Stimulated activated CD8-positive, alpha-beta memory T cell treated with anti-CD3 and anti-CD28 coated beads, Interleukin-15, amount 100 ng/mL, for 1 hour (primary cell): ENCODE results near the gene TMEM82.
"Not testable (repeated sequence)": the region's sequence is repeated elsewhere in the genome, so short reads cannot be mapped to it uniquely, and the experiment has no call there.

Experiments used
- DNase-seq: peaks from one replicate; pipeline ENCODE4 v3.0.0-alpha.2; 2020; ENCODE audit warnings: low read depth

TMEM82 gene

GRCh38 chr1:15742339-15742801, at the start of gene TMEM82:
Gene TMEM82, plus strand, starts transcription at chr1:15742499. Its CDS starts 61 bp downstream, at chr1:15742560.
- DNase-seq, result no peak

- DNase-seq, result no peak
Measured at GRCh38 chr1:15693371-15693770, 48.9 kb upstream of the TMEM82 start.

DNA sequence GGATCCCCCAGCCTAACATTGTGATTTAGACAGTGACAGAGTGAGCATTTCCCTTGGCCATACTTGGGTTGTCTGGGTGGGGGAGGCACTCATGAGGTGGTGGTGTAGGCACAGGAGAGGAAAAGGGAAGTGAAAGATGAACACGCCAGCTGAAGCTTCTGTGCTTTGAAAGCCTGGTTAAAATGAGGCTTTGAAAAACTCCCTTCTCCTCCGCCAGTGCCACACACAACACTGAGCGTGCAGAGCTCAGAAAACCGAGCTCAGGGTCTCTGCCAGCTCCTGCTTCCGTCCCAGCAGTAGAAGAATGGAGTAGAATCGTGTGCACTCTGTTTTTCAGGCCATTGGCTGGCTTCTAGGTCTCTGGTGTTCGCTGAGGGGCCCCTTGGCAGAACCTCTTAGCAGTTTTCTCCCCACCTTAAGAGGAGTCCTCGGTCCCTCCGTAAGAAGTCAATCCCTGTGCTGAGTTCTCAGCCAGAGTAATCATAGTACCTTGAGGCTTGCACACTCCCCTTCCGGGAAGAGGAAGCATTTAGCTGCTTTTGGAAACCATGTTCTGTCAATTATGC, 45.3 kb upstream of the TMEM82 start:
- DNase-seq, result no peak

- DNase-seq, result no peak
Measured at GRCh38 chr1:15698201-15698600, 44.1 kb upstream of the TMEM82 start.

- not testable (repeated sequence) for DNase-seq
Measured at GRCh38 chr1:15699321-15699720, 43.0 kb upstream of the TMEM82 start.

DNA sequence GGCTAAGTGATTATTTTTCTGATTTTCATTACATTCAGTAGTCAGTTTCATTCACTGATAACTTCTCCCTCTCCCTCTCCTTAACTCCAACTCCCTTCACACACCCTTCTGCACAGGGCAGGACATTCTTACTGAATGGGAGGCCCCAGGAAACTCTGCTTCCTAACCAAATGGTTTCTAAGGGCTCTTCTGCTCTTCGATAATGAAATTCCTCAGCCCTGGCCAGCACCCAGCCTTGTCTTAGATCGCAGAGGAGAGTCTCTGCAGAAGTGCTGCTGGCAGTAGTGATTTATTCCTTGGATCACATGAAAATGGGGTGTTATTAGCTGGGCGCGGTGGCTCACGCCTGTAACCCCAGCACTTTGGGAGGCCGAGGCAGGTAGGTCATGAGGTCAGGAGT, 41.8 kb upstream of the TMEM82 start:
- DNase-seq, result no peak

- DNase-seq, result no peak
Measured at GRCh38 chr1:15701784-15702183, 40.5 kb upstream of the TMEM82 start.

GRCh38 chr1:15702722-15703550, 39.4 kb upstream of the TMEM82 start:
- DNase-seq, result no peak

GRCh38 chr1:15703562-15703961, 38.7 kb upstream of the TMEM82 start:
- no peak for DNase-seq

- DNase-seq, result no peak
Measured at GRCh38 chr1:15704526-15705183, 37.6 kb upstream of the TMEM82 start.

- DNase-seq, result no peak
Measured at GRCh38 chr1:15705184-15705566, 37.1 kb upstream of the TMEM82 start.

DNA sequence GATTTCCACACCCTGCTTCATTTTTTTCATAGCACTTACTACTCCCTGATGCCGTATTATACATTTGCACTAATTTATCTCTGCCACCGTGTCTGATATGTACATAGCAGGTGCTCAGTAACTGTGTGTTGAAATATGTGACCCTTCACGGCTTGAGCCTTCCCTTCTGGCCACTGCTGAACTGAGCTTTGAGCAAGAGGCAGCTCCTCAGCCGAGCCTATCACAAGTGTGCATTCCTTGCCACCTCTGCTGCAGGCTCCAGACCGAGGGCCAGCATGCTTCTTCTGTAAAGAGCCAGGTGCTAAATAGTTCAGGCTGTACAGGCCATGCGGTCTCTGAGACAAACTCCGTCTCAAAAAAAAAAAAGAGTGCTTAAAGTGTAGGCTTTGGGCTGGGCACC, 35.5 kb upstream of the TMEM82 start:
- no peak for DNase-seq

DNA sequence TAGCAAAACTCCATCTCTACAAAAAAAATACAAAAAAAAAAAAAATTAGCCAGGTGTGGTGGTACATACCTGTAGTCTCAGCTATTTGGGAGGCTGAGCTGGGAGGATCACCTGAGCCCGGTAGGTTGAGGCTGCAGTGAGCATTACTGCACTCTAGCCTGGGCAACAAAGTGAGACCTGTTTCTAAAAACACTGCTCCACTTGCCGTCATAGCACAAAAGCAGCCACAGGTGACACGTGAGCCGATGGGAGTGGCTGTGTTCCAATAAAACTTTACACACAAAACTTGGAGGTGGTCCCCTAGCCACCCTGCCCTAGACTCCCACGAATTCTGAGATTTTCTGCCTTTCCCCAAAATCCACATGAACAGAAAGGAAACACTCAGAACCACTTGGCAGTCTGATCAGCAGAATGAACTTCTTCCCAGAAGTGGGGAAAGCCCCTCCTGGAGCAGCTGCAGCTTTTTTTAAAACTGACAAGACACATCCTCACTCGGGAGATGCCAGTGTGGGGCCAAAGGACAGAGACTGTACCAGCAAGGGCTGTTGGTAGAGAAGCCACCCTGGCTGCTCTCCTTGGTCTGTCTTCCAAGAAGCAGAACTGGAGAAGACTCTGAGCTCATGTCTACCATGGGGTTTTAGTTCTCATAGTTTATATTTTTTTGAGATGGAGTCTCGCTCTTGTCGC, 34.9 kb upstream of the TMEM82 start:
- DNase-seq, result no peak

GRCh38 chr1:15708486-15709137, 33.7 kb upstream of the TMEM82 start:
- DNase-seq, result no peak

DNA sequence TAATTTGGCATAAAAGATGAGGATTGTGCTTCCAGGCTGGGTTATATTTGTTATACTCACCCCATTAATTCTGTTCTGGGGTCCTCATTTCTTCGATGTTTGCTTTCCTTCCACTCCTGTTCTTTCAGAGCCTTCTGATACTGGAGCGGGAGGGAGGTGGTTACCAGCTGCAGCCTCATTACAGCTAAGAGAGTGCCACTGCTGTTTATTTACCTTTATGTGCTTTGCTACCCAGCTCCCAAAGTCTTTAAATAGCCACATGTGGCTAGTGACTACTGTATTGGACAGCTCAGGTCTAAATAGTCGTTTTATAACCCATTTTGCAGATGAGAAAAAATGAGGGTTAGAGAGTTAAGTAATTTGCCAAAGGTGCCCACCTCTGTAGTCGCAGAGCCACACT, 33.1 kb upstream of the TMEM82 start:
- DNase-seq, result no peak

GRCh38 chr1:15712168-15712567, 30.1 kb upstream of the TMEM82 start:
- DNase-seq, result no peak

GRCh38 chr1:15714406-15715136, 27.7 kb upstream of the TMEM82 start:
- no peak for DNase-seq

- DNase-seq, result no peak
Measured at GRCh38 chr1:15717418-15718125, 24.7 kb upstream of the TMEM82 start.

DNA sequence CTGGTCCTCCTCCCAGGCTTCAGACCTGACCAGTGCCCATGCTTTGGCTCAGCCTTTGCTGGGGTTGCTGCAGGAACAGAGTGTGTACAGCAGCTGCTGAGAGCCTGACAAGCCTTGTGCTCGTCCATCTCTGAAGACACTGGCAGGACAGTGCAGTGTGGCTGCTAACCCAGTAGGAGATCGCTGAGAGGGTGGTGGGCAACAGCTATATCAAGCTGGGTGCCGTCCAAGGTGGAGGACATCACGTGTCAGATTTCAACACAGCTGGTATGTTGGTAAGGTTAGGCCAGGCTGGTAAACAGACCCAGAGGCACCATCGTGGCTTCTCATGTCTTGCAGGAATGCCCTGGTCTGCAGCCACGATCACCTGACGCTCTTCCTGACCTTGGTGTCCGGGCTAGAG, 24.1 kb upstream of the TMEM82 start:
- DNase-seq, result no peak

- no peak for DNase-seq
Measured at GRCh38 chr1:15719381-15720120, 22.7 kb upstream of the TMEM82 start.
